GM19324 (cell line): ENCODE measurements around the gene CCDC7.
"Not testable (repeated sequence)": the region's sequence is repeated elsewhere in the genome, so short reads cannot be mapped to it uniquely, and the experiment has no call there.

Experiments
- ATAC-seq: cut with Tn5 transposase; IDR thresholded peaks from one replicate; pipeline ENCODE4 v1.9.1; 2021; ENCODE audit warnings: mild to moderate bottlenecking, moderate library complexity; ENCODE audit not compliant: unreplicated experiment, low FRiP score

CCDC7 gene

DNA sequence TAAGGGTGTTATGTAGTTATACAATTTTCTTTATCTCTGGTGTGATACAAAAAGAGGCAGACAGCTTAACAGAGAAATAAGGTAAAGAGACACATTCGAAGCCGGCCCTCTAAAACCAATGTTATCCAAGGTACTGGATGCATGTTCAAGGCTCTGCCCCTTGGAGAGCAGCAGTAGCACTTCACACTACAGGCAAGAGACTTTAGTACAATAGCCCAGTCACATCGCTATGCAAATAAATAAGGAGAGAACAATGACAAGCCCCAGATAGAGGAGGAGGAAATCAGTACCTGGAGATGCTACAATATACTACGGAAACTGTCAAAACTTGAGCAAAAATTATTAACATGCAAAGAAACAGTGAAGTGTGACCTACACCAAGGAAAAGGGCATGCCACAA is 401.0 kb downstream of the CCDC7 start:
- ATAC-seq: no peak

DNA sequence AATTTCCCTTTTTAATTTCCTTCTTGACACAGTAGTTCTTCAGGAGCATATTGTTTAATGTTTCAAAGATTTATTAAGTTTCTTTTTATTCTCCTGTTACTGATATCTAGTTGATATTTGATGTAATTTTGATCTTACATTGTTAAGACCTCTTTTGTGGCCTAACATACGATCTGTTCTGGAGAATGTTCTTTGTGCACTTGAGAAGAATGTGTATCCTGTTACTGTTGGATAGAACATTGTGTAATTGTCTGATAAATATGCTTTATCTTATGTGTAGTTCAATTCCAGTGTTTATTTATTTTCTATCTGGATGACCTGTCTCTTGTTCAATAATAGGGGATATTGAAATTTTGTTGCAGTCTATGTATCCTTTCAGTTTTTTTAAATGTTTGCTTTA is 405.4 kb downstream of the CCDC7 start:
- ATAC-seq: no peak

DNA sequence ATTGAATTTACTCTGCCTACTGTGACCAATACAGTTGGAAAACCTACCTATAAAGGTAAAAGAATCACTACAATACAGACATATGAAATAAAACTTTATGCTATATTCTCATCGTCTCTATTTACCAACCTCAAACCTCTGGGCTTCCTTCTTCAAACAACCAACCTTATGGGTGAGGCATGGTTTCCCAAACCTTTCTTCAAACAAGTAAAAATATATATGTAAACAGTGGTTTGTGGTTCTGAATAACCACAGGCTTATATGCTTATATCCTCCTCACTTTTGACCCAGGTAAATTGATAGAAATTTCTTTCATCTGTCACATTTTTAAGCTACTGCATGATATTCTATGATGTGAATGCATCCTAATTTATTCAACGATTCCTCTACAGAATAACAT is 408.5 kb downstream of the CCDC7 start:
- no peak for ATAC-seq

DNA sequence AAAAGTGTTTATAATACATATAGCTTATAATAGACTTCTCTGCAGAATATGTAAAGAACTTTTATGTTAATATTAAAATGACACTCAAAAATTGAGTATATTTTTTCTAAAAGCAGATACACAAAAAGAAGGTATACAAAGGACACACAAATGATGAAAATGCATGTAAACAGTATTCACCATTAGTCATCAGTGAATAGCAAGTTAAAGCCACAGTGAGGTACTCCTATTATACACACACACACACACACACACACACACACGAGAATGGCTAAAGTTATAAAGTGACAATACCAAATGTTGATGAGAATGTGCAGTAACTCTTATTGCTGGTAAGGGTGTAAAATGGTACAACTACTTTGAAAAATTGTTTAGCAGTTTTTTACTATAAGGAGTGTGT is 419.2 kb downstream of the CCDC7 start:
- ATAC-seq: no peak

DNA sequence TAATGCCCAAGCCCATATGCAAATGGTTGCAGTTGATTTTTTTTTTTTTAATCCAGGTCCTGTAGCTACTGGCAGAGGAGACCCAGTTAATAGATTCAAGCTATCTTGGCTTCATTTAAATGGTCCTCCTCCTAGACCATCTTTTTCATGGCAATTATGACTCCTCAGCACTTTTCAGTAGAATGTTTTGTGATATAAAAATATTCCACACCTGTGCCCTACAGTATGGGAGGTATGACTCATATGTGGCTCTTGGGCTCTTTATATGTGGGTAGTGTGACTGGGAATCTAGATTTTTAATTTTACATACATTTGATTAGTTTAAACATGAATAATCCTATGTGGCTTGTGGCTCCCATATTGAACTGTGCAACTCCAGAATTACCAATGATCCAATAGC is 432.0 kb downstream of the CCDC7 start:
- no peak for ATAC-seq

DNA sequence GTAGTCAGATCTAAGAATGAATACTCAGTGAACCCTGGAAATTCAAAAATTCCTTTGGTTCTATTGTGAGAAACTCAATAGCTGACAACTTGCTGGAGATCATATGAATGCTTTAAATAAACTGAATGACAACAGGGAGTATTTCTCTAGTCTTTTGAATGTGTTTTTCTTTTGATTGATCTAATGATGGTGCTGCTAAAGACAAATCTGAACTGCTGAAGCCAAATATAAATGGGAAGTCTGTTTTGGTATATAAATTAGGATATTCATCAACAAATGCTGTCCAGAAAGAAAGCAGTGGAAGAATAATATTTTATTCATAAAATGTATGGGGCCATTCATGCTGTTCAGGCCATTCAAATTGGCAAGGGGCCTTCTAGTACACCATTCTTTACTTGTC is 432.7 kb downstream of the CCDC7 start:
- ATAC-seq: no peak

DNA sequence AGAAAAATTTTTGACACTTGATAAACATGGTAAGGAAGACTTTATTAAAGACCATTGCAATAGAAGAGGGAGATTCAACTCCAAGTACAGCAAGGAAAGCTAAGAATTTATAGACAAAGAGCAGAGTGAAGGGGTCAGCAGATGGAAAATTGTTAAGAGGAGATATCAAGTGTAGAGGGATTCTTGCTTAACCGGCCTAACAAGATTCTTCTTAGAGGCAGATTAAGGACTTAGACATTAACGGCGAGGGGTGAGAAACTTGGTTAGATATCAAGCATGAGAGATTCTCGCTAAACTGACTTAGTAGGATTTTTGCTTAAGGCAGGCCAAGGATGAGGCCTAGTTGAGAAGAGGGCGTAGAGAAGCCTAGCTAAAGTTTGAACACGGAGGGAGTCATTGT is 436.1 kb downstream of the CCDC7 start:
- no peak for ATAC-seq

DNA sequence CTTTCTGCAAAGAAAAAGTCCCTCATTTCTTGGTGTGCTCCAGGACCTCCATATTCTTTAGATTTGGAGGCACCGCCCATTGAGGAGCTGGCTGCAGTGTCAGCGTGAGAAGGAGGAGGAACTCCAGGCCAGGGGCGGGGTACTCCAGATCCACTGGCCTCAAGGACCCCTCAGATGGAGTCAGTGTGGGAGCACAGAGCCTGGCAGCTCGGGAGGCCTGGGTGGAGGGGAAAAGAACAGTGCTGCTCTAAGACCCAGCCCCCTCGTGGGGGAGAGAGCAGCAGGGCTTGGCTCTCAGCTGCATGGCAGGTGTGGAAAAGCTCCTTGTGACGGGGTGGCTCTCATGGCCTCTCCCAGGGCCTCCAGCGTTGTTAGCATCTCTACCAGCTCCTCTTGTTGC is 441.5 kb downstream of the CCDC7 start:
- no peak for ATAC-seq

DNA sequence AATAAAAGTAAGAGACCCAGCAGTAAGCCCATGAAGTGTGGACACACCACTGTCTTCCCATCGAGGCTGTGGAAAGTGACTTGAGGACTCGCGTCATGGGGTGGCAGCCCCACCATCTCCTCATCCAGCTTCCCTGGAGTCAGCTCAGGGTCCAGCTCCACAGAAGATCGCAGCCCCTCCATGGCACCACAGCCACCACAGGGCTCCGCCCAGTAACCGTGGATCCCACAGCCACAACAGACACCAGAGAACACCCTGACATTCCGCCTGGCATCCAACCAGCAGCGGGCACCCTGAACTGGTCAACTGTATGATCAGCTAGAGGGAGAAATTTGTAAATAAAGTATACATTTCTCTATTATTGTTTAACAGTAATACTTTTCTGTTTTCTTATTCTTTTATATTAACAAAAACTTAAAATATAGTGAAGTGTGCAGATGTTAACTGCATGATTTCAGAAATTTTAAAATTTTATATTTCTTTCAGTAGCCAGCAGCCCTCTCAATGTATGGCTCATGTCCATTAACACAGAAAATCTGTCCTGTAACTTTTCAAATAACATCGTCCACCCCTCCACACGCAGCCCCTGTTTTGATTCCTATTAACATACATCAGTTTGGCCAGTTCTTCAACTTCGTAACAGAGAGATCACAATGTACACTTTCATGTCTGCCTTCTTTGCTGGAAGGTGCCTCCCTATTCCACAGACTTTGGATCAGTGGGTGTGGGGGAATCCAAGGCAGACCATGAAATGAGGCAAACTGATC is 442.4 kb downstream of the CCDC7 start:
- ATAC-seq: no peak

DNA sequence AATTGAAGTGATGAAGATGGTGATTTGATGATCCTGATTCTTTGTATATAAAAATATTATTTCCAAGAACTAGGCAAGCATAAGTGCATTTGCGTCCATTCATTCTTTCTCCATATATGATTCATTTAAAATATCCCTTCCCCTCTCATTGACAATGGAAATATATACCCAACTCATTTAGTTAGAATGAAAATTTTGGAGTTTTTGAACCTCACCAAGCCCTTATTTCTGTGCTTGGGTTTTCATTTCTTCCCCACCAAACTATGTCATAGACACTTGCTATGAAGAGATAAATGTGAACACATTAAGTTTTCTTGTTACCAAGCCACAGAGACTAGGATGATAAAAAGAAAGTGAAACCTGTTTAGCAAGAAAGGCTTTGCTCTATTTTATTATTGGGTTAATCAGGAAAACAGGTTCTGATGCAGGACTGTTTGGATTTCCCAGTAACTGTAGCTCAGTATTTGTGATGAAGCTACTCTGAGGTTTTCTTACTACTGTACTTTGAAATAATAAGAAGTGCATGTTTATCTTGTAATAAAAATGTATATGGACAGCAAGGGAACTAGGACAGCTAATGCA is 443.8 kb downstream of the CCDC7 start:
- no peak for ATAC-seq

DNA sequence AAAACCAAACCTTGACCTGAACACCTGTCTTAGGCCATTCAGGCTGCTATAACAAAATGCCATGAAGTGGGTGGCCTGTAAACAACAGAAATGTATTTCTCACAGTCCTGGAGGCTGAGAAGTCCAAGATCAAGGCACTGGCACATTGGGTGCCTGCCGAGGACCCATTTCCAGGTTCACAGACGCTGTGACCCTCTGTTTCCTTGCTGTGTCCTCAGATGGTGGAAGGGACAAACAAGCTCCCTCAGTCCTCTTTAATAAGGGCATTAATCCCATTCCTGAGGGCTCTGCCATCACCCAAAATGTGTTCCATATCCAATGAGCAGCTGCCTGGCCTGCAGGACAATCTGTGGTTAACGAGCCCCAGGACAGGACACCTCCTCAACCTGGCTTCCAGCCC is 444.5 kb downstream of the CCDC7 start:
- ATAC-seq: no peak

DNA sequence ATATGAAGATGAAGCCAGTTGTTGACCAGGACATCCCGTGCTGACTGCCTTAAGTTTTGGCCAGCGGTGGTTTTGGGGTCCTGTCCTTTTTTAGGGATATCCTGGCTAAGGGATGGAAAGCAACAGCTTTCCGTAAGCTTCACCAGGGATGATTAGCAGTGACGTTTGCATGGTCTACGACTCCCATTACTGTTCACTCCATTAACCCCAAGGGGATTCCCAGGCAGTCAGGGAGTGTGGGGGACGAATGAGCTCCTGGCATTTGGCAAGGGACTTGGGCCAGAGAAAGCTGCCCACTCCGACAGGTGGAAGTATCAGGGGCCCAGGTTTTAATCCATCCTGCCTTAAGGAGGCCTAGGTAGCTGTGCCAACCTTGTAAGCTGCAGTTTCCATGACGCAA is 445.3 kb downstream of the CCDC7 start:
- no peak for ATAC-seq

DNA sequence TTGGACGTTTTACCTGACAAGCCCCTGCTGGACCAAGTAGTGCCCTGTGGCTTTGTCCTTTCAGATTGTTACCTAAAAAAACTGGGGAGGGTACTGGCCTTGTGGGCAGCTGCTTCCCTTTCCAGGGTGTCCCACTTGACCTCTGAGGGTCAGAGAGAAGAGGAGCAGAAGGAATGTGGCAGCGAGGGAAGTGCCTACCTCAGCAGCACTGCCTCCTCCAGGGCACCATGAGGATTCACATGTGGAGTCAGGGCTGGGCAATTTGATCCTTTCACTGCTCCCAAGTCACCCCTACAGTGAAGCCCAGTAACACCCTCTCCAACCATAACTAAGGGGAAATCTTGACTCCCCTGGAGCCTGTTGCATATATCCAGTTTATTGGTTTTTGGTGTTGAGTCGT is 447.5 kb downstream of the CCDC7 start:
- ATAC-seq: no peak

DNA sequence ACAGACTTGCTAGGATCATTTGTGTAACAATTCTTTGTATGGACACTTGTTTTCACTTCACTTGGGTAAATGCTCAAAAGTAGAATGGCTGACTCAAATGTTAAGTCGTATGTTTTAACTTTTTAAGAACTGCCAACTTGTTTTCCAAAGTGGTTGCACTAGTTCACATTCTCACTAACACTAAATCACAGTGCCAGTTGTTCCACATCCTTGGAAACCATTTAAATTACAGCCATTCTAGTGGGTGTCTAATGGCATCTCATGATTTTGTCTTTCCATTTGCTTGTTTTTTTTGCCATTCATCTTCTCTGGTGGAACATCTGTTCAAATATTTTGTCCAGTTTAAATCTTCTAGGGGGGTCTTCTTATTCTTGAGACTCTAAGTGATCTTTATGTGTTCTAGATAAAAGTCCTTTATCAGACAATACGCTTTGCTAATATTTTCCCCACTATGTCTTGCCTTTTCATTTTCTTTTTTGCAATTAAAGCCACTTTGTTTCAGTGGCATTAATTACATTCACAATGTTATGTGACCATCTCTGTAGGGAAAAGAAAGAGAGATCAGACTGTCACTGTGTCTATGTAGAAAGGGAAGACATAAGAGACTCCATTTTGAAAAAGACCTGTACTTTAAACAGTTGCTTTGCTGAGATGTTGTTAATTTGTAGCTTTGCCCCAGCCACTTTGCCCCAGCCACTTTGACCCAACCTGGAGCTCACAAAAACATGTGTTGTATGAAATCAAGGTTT is 448.1 kb downstream of the CCDC7 start:
- ATAC-seq: no peak

DNA sequence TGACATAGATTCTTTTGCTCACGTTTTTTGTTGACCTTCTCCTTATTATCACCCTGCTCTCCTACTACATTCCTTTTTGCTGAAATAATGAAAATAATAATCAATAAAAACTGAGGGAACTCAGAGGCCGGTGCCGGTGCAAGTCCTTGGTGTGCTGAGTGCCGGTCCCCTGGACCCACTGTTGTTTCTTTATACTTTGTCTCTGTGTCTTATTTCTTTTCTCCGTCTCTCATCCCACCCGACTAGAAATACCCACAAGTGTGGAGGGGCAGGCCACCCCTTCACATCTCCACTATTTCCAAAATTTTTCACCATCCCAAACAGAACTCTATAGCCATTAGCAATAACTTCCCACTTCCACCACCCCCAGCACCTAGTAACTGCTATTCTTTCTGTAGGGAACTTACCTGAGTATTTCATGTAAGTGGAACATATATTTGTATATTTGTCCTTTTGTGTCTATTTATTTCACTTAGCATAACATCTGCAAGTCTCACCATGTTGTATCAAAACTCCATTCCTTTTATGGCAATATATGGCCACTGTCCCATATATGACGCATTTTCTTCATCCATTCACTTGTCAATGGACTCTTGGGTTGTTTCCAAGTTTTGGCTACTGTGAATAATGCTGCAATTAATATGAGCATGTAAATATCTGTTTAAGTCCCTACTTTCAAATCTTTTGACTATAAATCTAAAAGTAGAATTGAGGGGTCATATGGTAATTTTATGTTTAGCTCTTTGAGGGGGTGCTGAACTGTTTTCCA is 449.4 kb downstream of the CCDC7 start:
- ATAC-seq: not testable (repeated sequence)

DNA sequence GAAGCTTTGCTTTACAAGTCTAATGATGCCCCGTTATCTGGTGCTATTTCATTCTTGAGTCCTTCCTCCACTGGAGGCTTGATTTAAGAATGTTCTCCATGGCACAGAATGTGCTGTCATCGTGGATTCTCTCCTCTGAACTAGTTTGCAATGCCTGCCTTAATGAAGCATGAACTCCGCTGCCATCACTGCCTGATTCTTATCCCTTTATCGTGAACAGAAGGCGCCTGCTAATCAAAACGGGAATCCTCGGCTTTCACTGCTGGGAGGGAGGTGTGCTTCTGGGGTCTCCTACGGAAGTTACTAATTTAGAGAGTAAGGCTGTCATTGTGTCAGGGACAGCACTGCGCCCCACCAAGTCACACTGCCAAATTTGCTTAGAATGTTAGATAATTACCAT is 455.9 kb downstream of the CCDC7 start:
- no peak for ATAC-seq

DNA sequence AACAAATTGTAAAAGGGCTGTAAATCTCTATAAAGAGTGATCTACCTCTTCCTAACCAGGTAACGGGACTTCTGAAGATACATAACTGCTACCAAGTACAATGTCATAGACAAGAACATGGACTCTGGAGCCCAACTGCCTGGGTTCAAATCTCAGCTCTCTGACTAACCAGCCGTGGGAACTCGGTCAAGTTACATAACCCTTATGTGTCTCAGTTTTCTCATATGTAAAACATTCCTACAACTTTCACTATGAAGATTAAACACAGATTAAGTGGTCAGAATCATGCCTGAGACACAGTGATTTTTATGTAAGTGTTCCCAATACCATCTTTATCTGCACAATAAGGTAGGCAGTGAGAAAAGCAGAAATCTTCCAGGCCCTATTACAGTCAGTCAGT is 459.5 kb downstream of the CCDC7 start:
- ATAC-seq: no peak

DNA sequence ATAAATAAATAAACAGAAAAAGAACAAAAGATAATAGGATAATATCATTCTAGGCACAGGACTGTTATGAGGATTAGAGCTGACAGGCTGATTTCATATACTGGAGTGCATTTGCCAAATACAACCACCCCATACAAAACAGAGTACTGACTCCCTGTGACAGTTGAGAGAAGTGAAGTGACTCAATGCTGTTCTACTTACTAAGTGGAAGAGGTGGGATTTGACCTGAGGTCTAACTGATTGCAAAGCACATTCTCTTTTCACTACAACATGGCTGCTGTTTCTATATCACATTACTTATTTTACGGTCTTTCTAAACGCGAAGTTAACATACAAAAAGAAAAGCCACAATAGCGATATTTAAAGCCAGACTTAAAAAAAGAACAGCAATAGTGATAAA is 460.7 kb downstream of the CCDC7 start:
- no peak for ATAC-seq

DNA sequence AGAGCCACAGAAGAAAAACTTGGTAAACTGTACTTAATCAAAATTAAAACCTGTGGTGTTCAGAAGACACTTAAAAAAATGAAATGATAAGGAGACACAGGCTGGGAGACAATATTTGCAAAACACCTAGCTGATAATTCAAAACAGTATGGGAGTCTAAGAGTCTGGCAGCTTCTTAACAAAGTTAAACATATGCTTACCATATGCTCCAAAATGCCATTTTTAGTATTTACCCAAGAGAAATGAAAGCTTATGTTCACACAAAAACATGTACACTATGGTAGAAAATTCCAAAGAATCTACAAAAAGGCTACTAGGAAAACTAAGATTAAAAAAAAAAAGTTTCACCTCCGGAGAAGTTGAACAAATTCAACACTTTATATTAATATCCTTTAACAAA is 463.5 kb downstream of the CCDC7 start:
- no peak for ATAC-seq

DNA sequence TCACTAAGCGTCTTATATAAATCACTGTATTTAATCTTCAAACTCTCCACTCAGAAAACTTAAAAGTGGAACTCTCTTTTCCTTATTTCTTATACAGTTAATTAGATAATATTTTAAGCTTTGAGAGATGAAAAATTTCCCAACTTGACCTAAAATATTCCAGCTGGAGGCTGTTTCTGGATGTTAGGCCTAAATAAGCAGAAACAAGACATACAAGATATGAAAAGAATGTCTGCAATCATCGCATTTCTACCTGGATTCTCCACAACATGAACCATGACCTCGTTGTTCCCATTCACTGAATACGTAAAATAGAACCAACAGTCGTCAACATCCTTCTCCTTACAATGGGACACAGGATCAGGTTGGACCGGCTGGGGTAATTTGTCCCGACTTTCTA is 464.0 kb downstream of the CCDC7 start:
- not testable (repeated sequence) for ATAC-seq
